K562 (cell line): ENCODE results near the gene LRRC10. TPM values are rescaled to one million over a fixed set of nuclear protein-coding genes. Genes with fewer than 3 reads are reported as not detected.

Experiments used
- ATAC-seq: fragments of 200-7000 bp; cut with Tn5 transposase; 3 replicates; pipeline ENCODE4 v1.9.1; 2020; ENCODE audit warnings: moderate library complexity
- BruUV-seq: library from RNA; stranded (reverse); fragments of 400-500 nt; replicated peaks from 2 replicates; lab custom pipeline; 2021; lab: Mats Ljungman, UMichigan
- CTCF ChIA-PET: fragments of 300-600 bp; formaldehyde crosslinking; extraction: SDS; loops from one replicate; lab custom pipeline; 2021; ENCODE audit warnings: low intra/inter-chr PET ratio; lab: Yijun Ruan, JAX
- POLR2A ChIA-PET: fragments of 300-600, 350-650 bp; sonication (Branson Sonifier 250); formaldehyde crosslinking; extraction: SDS; loops from one replicate; lab custom pipeline; 2021; ENCODE audit warnings: antibody characterized with exemption, inconsistent platforms; lab: Yijun Ruan, JAX
- DNase-seq, 4 experiments: peaks; one replicate each; pipeline versions ENCODE4 v3.0.0 to v3.0.0-alpha.2; 2011 to 2018; ENCODE audit warnings: low spot score in 3 of 4, mixed read lengths in 3 of 4; ENCODE audit errors: extremely low read depth in 1 of 4
- FAIRE-seq: peaks from 2 replicates; lab custom pipeline; 2011; peaks lifted over from hg19 to GRCh38; lab: Jason Lieb, UNC
- H2AFZ ChIP-seq: 2 replicates; pipeline ENCODE4 v1.6.0; 2011; ENCODE audit warnings: low read depth, low read length, control low read depth, inconsistent platforms
- H3K27ac ChIP-seq: fragments of 200-600 bp; 3 replicates; pipeline ENCODE4 v1.8.0; 2011; ENCODE audit warnings: low read depth, mild to moderate bottlenecking, control low read depth, inconsistent platforms, low read length, moderate library complexity, mixed read lengths; ENCODE audit errors: extremely low read depth
- H3K27me3 ChIP-seq, 2 experiments: fragments of 300-600 bp in 1 of 2; 2 replicates in 1 of 2; 3 replicates in 1 of 2; pipeline versions ENCODE4 v1.6.0 to v1.8.0; 2011; ENCODE audit warnings: inconsistent platforms in 2 of 2, low read length in 2 of 2, mild to moderate bottlenecking in 1 of 2, mixed read lengths in 1 of 2, moderate library complexity in 1 of 2; ENCODE audit not compliant: control insufficient read depth in 2 of 2, insufficient read depth in 2 of 2
- H3K36me3 ChIP-seq: fragments of 300-600 bp; 3 replicates; pipeline ENCODE4 v1.8.0; 2011; ENCODE audit warnings: mild to moderate bottlenecking, low read length, inconsistent platforms; ENCODE audit not compliant: control insufficient read depth, insufficient read depth
- H3K4me1 ChIP-seq, 2 experiments: fragments of 200-600 bp in 1 of 2; replicated peaks in 1 of 2; 2 replicates in 1 of 2; 3 replicates in 1 of 2; pipeline versions ENCODE4 v1.5.1 to v1.8.0; 2011; ENCODE audit warnings: inconsistent platforms in 2 of 2, low read length in 2 of 2, mild to moderate bottlenecking in 1 of 2, mixed read lengths in 1 of 2, moderate library complexity in 1 of 2; ENCODE audit not compliant: control insufficient read depth in 2 of 2, insufficient read depth in 2 of 2
- H3K4me2 ChIP-seq: 2 replicates; pipeline ENCODE4 v1.6.1; 2011; ENCODE audit warnings: low read length, control low read depth, inconsistent platforms, mixed read lengths; ENCODE audit not compliant: insufficient read depth
- H3K4me3 ChIP-seq: fragments of 200-600 bp; sonication (generic), shearing (Covaris generic); 2 replicates; pipeline ENCODE4 v1.5.1; 2016; ENCODE audit warnings: control low read depth, inconsistent platforms
- H3K79me2 ChIP-seq: fragments of 200-600 bp; 3 replicates; pipeline ENCODE4 v1.8.0; 2011; ENCODE audit warnings: low read length, inconsistent platforms; ENCODE audit not compliant: control insufficient read depth, insufficient read depth
- H3K9ac ChIP-seq, 2 experiments: 2 replicates each; pipeline versions ENCODE4 v1.6.0 to v1.6.1; 2011; ENCODE audit warnings: low read depth in 2 of 2, low read length in 2 of 2, control low read depth in 1 of 2, inconsistent platforms in 1 of 2, mild to moderate bottlenecking in 1 of 2, mixed read lengths in 1 of 2; ENCODE audit not compliant: insufficient read depth in 1 of 2
- H3K9me1 ChIP-seq: one replicate; pipeline ENCODE4 v1.6.0; 2011; ENCODE audit warnings: inconsistent platforms, mild to moderate bottlenecking, low read length, moderate library complexity; ENCODE audit not compliant: control insufficient read depth, insufficient read depth
- H3K9me3 ChIP-seq: replicated peaks from 2 replicates; pipeline ENCODE4 v1.5.1; 2011; ENCODE audit warnings: low read depth, low read length, inconsistent platforms; ENCODE audit not compliant: control insufficient read depth, insufficient read depth
- H4K20me1 ChIP-seq: replicated peaks from 2 replicates; pipeline ENCODE4 v1.6.1; 2011; ENCODE audit warnings: low read length, inconsistent platforms, mixed read lengths; ENCODE audit not compliant: control insufficient read depth, insufficient read depth
- BRF2 ChIP-seq: IDR thresholded peaks from 3 replicates; pipeline ENCODE4 v1.6.1; 2011; ENCODE audit warnings: borderline replicate concordance, mild to moderate bottlenecking; ENCODE audit not compliant: insufficient read length, insufficient read depth
- CGGBP1 ChIP-seq: fragments of 250-450 bp; sonication (Bioruptor Pico); IDR thresholded peaks from 2 replicates; pipeline ENCODE4 v1.9.0; 2021; ENCODE audit warnings: mild to moderate bottlenecking
- HMG20A ChIP-seq: fragments of 450-650 bp; formaldehyde crosslinking; conservative IDR thresholded peaks from 2 replicates; pipeline ENCODE4 v1.4.0; 2020; ENCODE audit warnings: mild to moderate bottlenecking, mixed read lengths
- NR2C1 ChIP-seq, 2 experiments: fragments of 450-650 bp; IDR thresholded peaks; 2 replicates each; pipeline ENCODE4 v1.6.1; 2017; ENCODE audit warnings: mild to moderate bottlenecking in 2 of 2, antibody characterized with exemption in 1 of 2, inconsistent platforms in 1 of 2, missing compliant biosample characterization in 1 of 2, missing genetic modification characterization in 1 of 2
- RAD21 ChIP-seq, 2 experiments: fragments of 250-450 bp in 1 of 2; fragments of 450-650 bp in 1 of 2; sonication (Bioruptor Pico) in 1 of 2; formaldehyde crosslinking in 1 of 2; IDR thresholded peaks in 1 of 2; conservative IDR thresholded peaks in 1 of 2; 2 replicates each; pipeline versions ENCODE4 v1.4.0 to v1.8.0; 2020 to 2022; ENCODE audit warnings: mild to moderate bottlenecking in 2 of 2, moderate library complexity in 1 of 2
- THRAP3 ChIP-seq: fragments of 450-650 bp; IDR thresholded peaks from 2 replicates; pipeline ENCODE4 v1.6.1; 2016; ENCODE audit warnings: mild to moderate bottlenecking, inconsistent platforms, borderline replicate concordance
- USF1 ChIP-seq: sonication (generic); formaldehyde crosslinking; IDR thresholded peaks from 2 replicates; pipeline ENCODE4 v1.9.0; 2022; ENCODE audit warnings: mild to moderate bottlenecking, missing genetic modification reagents
- ZNF175 ChIP-seq: fragments of 200-800 bp; sonication (Bioruptor generic); IDR thresholded peaks from 2 replicates; pipeline ENCODE4 v1.6.1; 2016; ENCODE audit warnings: low read depth, mild to moderate bottlenecking, missing genetic modification characterization, missing compliant biosample characterization
- ZNF707 ChIP-seq: fragments of 250-450 bp; sonication (Bioruptor Pico); conservative IDR thresholded peaks from 2 replicates; pipeline ENCODE4 v1.8.0; 2022; ENCODE audit warnings: inconsistent platforms, mild to moderate bottlenecking, moderate library complexity
- WGBS: fragments of 100-300 bp; shearing (Covaris generic); methylation state at CpG from one replicate; pipeline ENCODE4 v1.1.6; 2016; ENCODE audit warnings: low coverage, mixed read lengths; ENCODE audit not compliant: insufficient coverage; ENCODE audit errors: missing lambda C conversion rate; 5-methylcytosine and 5-hydroxymethylcytosine counted together
- in situ Hi-C: fragments of 300-500 bp; cut with MboI; formaldehyde crosslinking; loops from 4 replicates; pipeline ENCODE4 v1.15.0; 2018; ENCODE audit warnings: inconsistent platforms, mixed read lengths
- intact Hi-C: fragments of 100-400 bp; cut with micrococcal nuclease; formaldehyde crosslinking; loops from 2 replicates; pipeline ENCODE4 v1.14.2; 2022
- polyA plus RNA-seq, 8 experiments: library from polyadenylated mRNA; depleted of rRNA in 4 of 8; stranded (reverse) in 5 of 8; unstranded in 3 of 8; fragments of >200 nt; fragmentation: Nextera tagmentation in 2 of 8; fragmentation: Illumina TruSeq in 1 of 8; extraction: Ambion mirVana in 2 of 8; extraction: Trizol in 1 of 8; gene quantifications; 2 replicates each; pipeline versions ENCODE4 v1.2.1 to v1.2.3, GENCODE V29; 2011 to 2014; ENCODE audit warnings: inconsistent platforms in 1 of 8, missing spikeins in 1 of 8
- total RNA-seq, 7 experiments: library from RNA; depleted of rRNA in 6 of 7; stranded (reverse); fragments of >200 nt in 6 of 7; fragmentation: Illumina TruSeq in 2 of 7; extraction: Trizol in 2 of 7; gene quantifications; 2 replicates each; pipeline versions ENCODE4 v1.2.1 to v1.2.3, GENCODE V29; 2011 to 2021; ENCODE audit warnings: low replicate concordance in 1 of 7

LRRC10 gene
- total and polyA plus RNA-seq, 9 of the 15 experiments (the other 6 are each of a cell fraction or from before 2014, with no cell fraction given) = 0.09 TPM; not detected in 8

- H3K27ac ChIP-seq = no peak overlapping the region
- no peak for TF ChIP-seq USF1 (CRISPR knock-in tag)
- TF ChIP-seq RAD21 (CRISPR knock-in tag; conservative IDR thresholded peaks at IDR 0.05 in 1 of 2, IDR thresholded peaks at IDR 0.05 in 1 of 2) = no peak
- TF ChIP-seq NR2C1 (IDR thresholded peaks at IDR 0.05) = no peak
- no peak for TF ChIP-seq NR2C1 (tag; IDR thresholded peaks at IDR 0.05)
- TF ChIP-seq THRAP3 = no peak
- TF ChIP-seq BRF2 = no peak
- no peak for TF ChIP-seq CGGBP1
- TF ChIP-seq ZNF707 = no peak
- TF ChIP-seq HMG20A = no peak
- no peak for TF ChIP-seq ZNF175 (CRISPR knock-in tag)
- peak; percentile 6 for FAIRE-seq
- intact Hi-C loops (loop anchor here (1.0 to 5.0 kb wide), 3 partner anchors 213 to 418 kb away; no protein-coding TSS in a partner anchor), in situ Hi-C loops (loop anchor here (5.0 to 10.0 kb wide), 2 partner anchors 215 to 283 kb away; partner anchors contain the start of gene YEATS4)
- no peak overlapping the region for H3K4me2 ChIP-seq
- H2AFZ ChIP-seq = no peak overlapping the region
- WGBS = 73% methylated on average over 10 of the region's 10 CpGs
- no peaks in the 10 kb centered on the region for H3K9me1 ChIP-seq
- H3K36me3 ChIP-seq = peaks cover 47% of the 10 kb centered on the region
- ChIA-PET POLR2A (interaction anchor here (0.7 to 1.4 kb wide), 6 partner anchors 9 to 279 kb away, joined by 3 to 4 read pairs (median 3); no protein-coding TSS in a partner anchor), CTCF (interaction anchor here (0.6 to 2.0 kb wide), 6 partner anchors 16 to 300 kb away, joined by 3 to 25 read pairs (median 10); partner anchors contain the start of gene FRS2)
- no peaks in the 10 kb centered on the region for H3K27me3 ChIP-seq
- DNase-seq = no peak
- no TSS peak for BruUV-seq
- H3K9me3 ChIP-seq = no peaks in the 10 kb centered on the region
- H3K9ac ChIP-seq = no peak overlapping the region
- H4K20me1 ChIP-seq = no peaks in the 10 kb centered on the region
- no peaks in the 10 kb centered on the region for H3K79me2 ChIP-seq
- no peak for ATAC-seq
- no peak overlapping the region for H3K4me3 ChIP-seq
- H3K4me1 ChIP-seq = no peaks in the 10 kb centered on the region
Observed at GRCh38 chr12:69570000-69570516, 40.6 kb downstream of the LRRC10 start.
